HepG2 (cell line): ENCODE measurements around the gene SH3YL1. TPM values are rescaled to one million over a fixed set of nuclear protein-coding genes. Genes with fewer than 3 reads are reported as not detected.

ENCODE experiments used
- ATAC-seq: fragments of 200-7000 bp; cut with Tn5 transposase; 3 replicates; pipeline ENCODE4 v1.9.1; 2020; ENCODE audit warnings: mild to moderate bottlenecking, moderate library complexity
- BruUV-seq: library from RNA; stranded (reverse); fragments of 400-500 nt; replicated peaks from 2 replicates; lab custom pipeline; 2021; lab: Mats Ljungman, UMichigan
- CTCF ChIA-PET: fragments of 300-600 bp; formaldehyde crosslinking; extraction: SDS; loops from one replicate; lab custom pipeline; 2021; ENCODE audit warnings: low total read pairs, inconsistent platforms, low intra/inter-chr PET ratio; lab: Yijun Ruan, JAX
- POLR2A ChIA-PET: fragments of 350-600 bp; sonication (Branson Sonifier 250); formaldehyde crosslinking; loops from one replicate; lab custom pipeline; 2020; ENCODE audit warnings: antibody characterized with exemption, inconsistent platforms; lab: Yijun Ruan, JAX
- DNase-seq: peaks from one replicate; pipeline ENCODE4 v3.0.0-alpha.2; 2015; ENCODE audit warnings: low spot score
- FAIRE-seq: peaks from 3 replicates; lab custom pipeline; 2011; peaks lifted over from hg19 to GRCh38; lab: Jason Lieb, UNC
- H2AFZ ChIP-seq: one replicate; pipeline ENCODE4 v1.6.1; 2011; ENCODE audit warnings: low read length, inconsistent platforms
- H3K27ac ChIP-seq: fragments of 300-600 bp; 3 replicates; pipeline ENCODE4 v1.8.0; 2011; ENCODE audit warnings: mixed run types, mild to moderate bottlenecking, mixed read lengths, low read length, inconsistent platforms; ENCODE audit not compliant: insufficient read depth; ENCODE audit errors: extremely low read length
- H3K27me3 ChIP-seq, 2 experiments: fragments of 200-600 bp in 1 of 2; 2 replicates in 1 of 2; 3 replicates in 1 of 2; pipeline versions ENCODE4 v1.6.0 to v1.8.0; 2011; ENCODE audit warnings: low read length in 2 of 2, mild to moderate bottlenecking in 2 of 2, moderate library complexity in 2 of 2, inconsistent platforms in 1 of 2; ENCODE audit not compliant: insufficient read depth in 2 of 2, control insufficient read depth in 1 of 2
- H3K36me3 ChIP-seq, 2 experiments: fragments of 200-600 bp in 1 of 2; replicated peaks in 1 of 2; 2 replicates in 1 of 2; 3 replicates in 1 of 2; pipeline versions ENCODE4 v1.5.1 to v1.8.0; 2011; ENCODE audit warnings: low read length in 2 of 2, inconsistent platforms in 1 of 2; ENCODE audit not compliant: insufficient read depth in 2 of 2, control insufficient read depth in 1 of 2
- H3K4me1 ChIP-seq: 2 replicates; pipeline ENCODE4 v1.5.1; 2012; ENCODE audit warnings: low read length, inconsistent platforms; ENCODE audit not compliant: insufficient read depth
- H3K4me2 ChIP-seq: 2 replicates; pipeline ENCODE4 v1.6.0; 2011; ENCODE audit warnings: low read depth, low read length, inconsistent platforms
- H3K4me3 ChIP-seq, 3 experiments: fragments of 200-600 bp in 1 of 3; sonication (generic), shearing (Covaris generic) in 1 of 3; replicated peaks in 1 of 3; 2 replicates each; pipeline ENCODE4 v1.5.1; 2011 to 2016; ENCODE audit warnings: low read length in 3 of 3, inconsistent platforms in 2 of 3, low read depth in 2 of 3, mild to moderate bottlenecking in 2 of 3, control low read depth in 1 of 3, mixed read lengths in 1 of 3; ENCODE audit not compliant: insufficient read depth in 1 of 3
- H3K79me2 ChIP-seq: one replicate; pipeline ENCODE4 v1.6.1; 2011; ENCODE audit warnings: low read length, inconsistent platforms; ENCODE audit not compliant: insufficient read depth
- H3K9ac ChIP-seq: 2 replicates; pipeline ENCODE4 v1.6.0; 2011; ENCODE audit warnings: mild to moderate bottlenecking, low read depth, low read length, inconsistent platforms; ENCODE audit not compliant: insufficient read depth
- H3K9me3 ChIP-seq: 2 replicates; pipeline ENCODE4 v1.5.1; 2012; ENCODE audit warnings: mild to moderate bottlenecking, low read length
- H4K20me1 ChIP-seq: 2 replicates; pipeline ENCODE4 v1.6.0; 2011; ENCODE audit warnings: inconsistent platforms, mild to moderate bottlenecking, low read length, moderate library complexity; ENCODE audit not compliant: insufficient read depth
- AFF4 ChIP-seq: sonication (generic); formaldehyde crosslinking; IDR thresholded peaks from 2 replicates; pipeline ENCODE4 v1.4.0; 2020; ENCODE audit warnings: missing genetic modification reagents
- CEBPB ChIP-seq: IDR thresholded peaks from 2 replicates; pipeline ENCODE4 v1.6.1; 2011; ENCODE audit warnings: low read depth, low read length, improper control_type of control experiment, borderline replicate concordance
- CEBPG ChIP-seq: IDR thresholded peaks from 2 replicates; pipeline ENCODE4 v1.6.1; 2016
- DMAP1 ChIP-seq: IDR thresholded peaks from 2 replicates; pipeline ENCODE4 v1.6.1; 2016
- ELF3 ChIP-seq: IDR thresholded peaks from 2 replicates; pipeline ENCODE4 v1.6.1; 2016; ENCODE audit warnings: missing genetic modification reagents, missing compliant biosample characterization
- FOXO1 ChIP-seq: sonication (generic); formaldehyde crosslinking; IDR thresholded peaks from 2 replicates; pipeline ENCODE4 v1.4.0; 2020; ENCODE audit warnings: missing genetic modification reagents
- MAFF ChIP-seq: IDR thresholded peaks from 2 replicates; pipeline ENCODE4 v1.6.1; 2011; ENCODE audit warnings: low read depth, low read length, improper control_type of control experiment
- MAFK ChIP-seq, 2 experiments: IDR thresholded peaks in 1 of 2; conservative IDR thresholded peaks in 1 of 2; 2 replicates each; pipeline ENCODE4 v1.6.1; 2011; ENCODE audit warnings: improper control_type of control experiment in 2 of 2, low read length in 2 of 2
- NFKB2 ChIP-seq: sonication (generic); formaldehyde crosslinking; IDR thresholded peaks from 2 replicates; pipeline ENCODE4 v1.4.0; 2020; ENCODE audit warnings: missing genetic modification reagents, borderline replicate concordance
- PRDM10 ChIP-seq: sonication (generic); formaldehyde crosslinking; IDR thresholded peaks from 2 replicates; pipeline ENCODE4 v1.4.0; 2020; ENCODE audit warnings: low read depth, missing genetic modification reagents
- RBFOX2 ChIP-seq: fragments of 200-400 bp; formaldehyde crosslinking; IDR thresholded peaks from 2 replicates; pipeline ENCODE4 v1.6.1; 2017; ENCODE audit warnings: low read depth, mild to moderate bottlenecking, low read length
- SALL1 ChIP-seq: sonication (generic); formaldehyde crosslinking; IDR thresholded peaks from 2 replicates; pipeline ENCODE4 v1.8.0; 2022; ENCODE audit warnings: mild to moderate bottlenecking, missing genetic modification reagents
- TRIM24 ChIP-seq: sonication (generic); formaldehyde crosslinking; IDR thresholded peaks from 2 replicates; pipeline ENCODE4 v1.8.0; 2022; ENCODE audit warnings: mild to moderate bottlenecking, missing genetic modification reagents
- ZFP36L2 ChIP-seq: sonication (generic); formaldehyde crosslinking; IDR thresholded peaks from 2 replicates; pipeline ENCODE4 v1.4.0; 2020; ENCODE audit warnings: missing genetic modification reagents
- WGBS: methylation state at CpG from one replicate; pipeline ENCODE4 v1.1.6; 2017; ENCODE audit warnings: low lambda C conversion rate; 5-methylcytosine and 5-hydroxymethylcytosine counted together
- in situ Hi-C: cut with HindIII; loops from 2 replicates; pipeline ENCODE4 v1.10.0; 2017; ENCODE audit warnings: low pct_unique_long_range_greater_than_20kb; ENCODE audit not compliant: extremely low pct_ligation_motif_present
- intact Hi-C: fragments of 100-400 bp; cut with micrococcal nuclease; formaldehyde crosslinking; loops from one replicate; pipeline ENCODE4 v1.10.0; 2022; ENCODE audit not compliant: unreplicated experiment
- polyA plus RNA-seq, 8 experiments: library from polyadenylated mRNA; depleted of rRNA in 3 of 8; stranded (reverse) in 7 of 8; unstranded in 1 of 8; fragments of >200 nt; fragmentation: Illumina TruSeq in 4 of 8; extraction: Trizol in 4 of 8; gene quantifications; 2 replicates each; pipeline versions ENCODE4 v1.2.1 to v1.2.3, GENCODE V29; 2011 to 2016; ENCODE audit warnings: low read depth in 4 of 8, missing spikeins in 1 of 8, mixed read lengths in 1 of 8; ENCODE audit not compliant: insufficient read depth in 1 of 8
- total RNA-seq, 5 experiments: library from RNA; depleted of rRNA; stranded (reverse); fragments of >200 nt; fragmentation: Illumina TruSeq; extraction: Trizol; gene quantifications; 2 replicates each; pipeline ENCODE4 v1.2.3, GENCODE V29; 2016; ENCODE audit warnings: low read depth in 1 of 5

The SH3YL1 gene
- total and polyA plus RNA-seq, 2 of the 13 experiments (the other 11 are each of a cell fraction or from before 2014, with no cell fraction given), result 13.0 to 48.2 TPM

DNA sequence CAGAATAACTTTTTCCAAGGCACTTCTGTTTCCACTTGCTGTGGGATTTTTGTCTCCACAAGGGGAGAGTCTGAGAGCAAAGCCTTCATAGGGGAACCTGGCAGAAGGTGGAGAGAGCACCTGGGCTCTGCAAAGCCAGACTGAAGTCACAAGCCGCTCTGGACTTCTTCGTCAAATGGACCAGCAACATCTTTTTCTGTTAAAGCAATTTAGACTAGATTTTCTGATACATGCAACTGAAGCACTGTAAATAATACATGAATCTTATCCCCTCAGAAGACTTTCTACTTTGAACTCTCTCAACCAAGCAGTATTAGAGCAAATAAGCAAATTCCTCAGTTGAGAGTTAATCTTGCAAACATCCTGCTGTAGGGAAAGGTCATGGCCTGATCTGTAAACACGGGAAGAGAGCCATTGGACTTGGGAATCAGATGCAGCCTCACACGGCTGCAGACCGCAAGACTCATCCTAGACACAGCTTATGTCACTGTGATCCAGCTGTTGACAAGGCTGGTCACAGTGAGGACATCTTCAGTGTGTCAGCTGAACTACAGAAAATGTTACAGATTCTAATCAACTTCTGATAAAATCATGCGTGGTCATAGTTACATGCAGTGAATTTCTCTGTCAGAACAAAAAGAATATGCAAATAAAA lies 3.2 kb downstream of the SH3YL1 start (continued):
- TF ChIP-seq SALL1 (CRISPR knock-in tag) (peak; percentile 100), ELF3 (CRISPR knock-in tag) (peak; percentile 99), FOXO1 (CRISPR knock-in tag) (peak; percentile 100), AFF4 (CRISPR knock-in tag) (peak; percentile 96), TRIM24 (peak; percentile 71; the same call in 1 of the 2 replicates), NFKB2 (CRISPR knock-in tag) (no peak; the same call in 1 of the 2 replicates), ZFP36L2 (CRISPR knock-in tag) (peak; percentile 76; the same call in 1 of the 2 replicates)

DNA sequence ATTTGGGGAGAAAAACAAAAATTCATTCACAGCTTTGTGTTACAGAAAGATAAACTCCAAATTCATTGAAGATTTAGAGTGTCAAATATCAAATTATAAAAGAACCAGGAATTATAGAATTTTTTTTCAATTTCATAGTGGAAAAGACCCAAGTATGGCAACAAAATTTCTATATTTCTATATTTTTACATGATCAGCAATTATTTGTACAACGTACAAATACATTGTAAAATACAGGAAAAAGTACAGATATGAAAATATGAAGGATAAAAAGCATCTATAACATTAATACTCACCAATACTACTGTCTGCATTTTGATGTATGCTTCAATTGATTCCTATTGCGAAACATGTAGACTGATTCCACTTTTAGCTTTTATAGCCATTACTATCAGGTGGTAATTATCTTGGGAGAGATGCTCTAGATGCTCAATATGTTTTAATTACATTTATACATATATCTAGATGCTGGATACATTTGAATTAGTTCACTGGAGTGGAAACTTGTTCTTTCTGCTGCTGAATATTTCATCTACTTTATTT lies 4.0 kb downstream of the SH3YL1 start:
- CTCF ChIA-PET, result interaction anchor here (0.7 to 1.2 kb wide), 2 partner anchors 13 to 84 kb away, joined by 4 read pairs; no protein-coding TSS in a partner anchor
- H3K27ac ChIP-seq, result peak overlapping the region; percentile 86
- in situ Hi-C loops, result no loop called here

More for the DNA sequence above, 4.0 kb downstream of the SH3YL1 start:
- no TSS peak for BruUV-seq
- H4K20me1 ChIP-seq, result no peaks in the 10 kb centered on the region
- H3K4me3 ChIP-seq, result peak overlapping the region; percentile 23 to 54 (median 38); a peak in 5 of 6 replicates
- H3K4me1 ChIP-seq, result peaks cover 69% of the 10 kb centered on the region
- peak overlapping the region; percentile 57 for H3K9ac ChIP-seq
- H3K79me2 ChIP-seq, result peaks cover 6% of the 10 kb centered on the region
- 93% methylated on average over 2 of the region's 2 CpGs for WGBS
- no peaks in the 10 kb centered on the region for H3K36me3 ChIP-seq
- H3K27me3 ChIP-seq, result peaks cover 0 to under 1% of the 10 kb centered on the region in 2 experiments; a peak in 1 of 5 replicates
- ATAC-seq, result no peak
- POLR2A ChIA-PET, result interaction anchor here (3.1 to 11.0 kb wide), 3 partner anchors 9 to 83 kb away, joined by 15 to 156 read pairs (median 32); no protein-coding TSS in a partner anchor
- TF ChIP-seq MAFK (conservative IDR thresholded peaks at IDR 0.05 in 1 of 2, IDR thresholded peaks at IDR 0.05 in 1 of 2; ENCODE audit: low read length in 2 of 2) (peak; percentile 80 to 88), RBFOX2 (0 out of 2 replicates have a peak, but pooled peaks have one; percentile 36), MAFF (peak; percentile 73; the same call in 1 of the 2 replicates), CEBPG (CRISPR knock-in tag) (peak; percentile 83), CEBPB (peak; percentile 93), DMAP1 (CRISPR knock-in tag) (no peak), PRDM10 (CRISPR knock-in tag) (no peak)
- peaks cover 5% of the 10 kb centered on the region; the same call in 1 of the 2 replicates for H3K9me3 ChIP-seq
- FAIRE-seq, result no peak
- no peak for DNase-seq
- H2AFZ ChIP-seq, result no peak overlapping the region
- peak overlapping the region; percentile 98 for H3K4me2 ChIP-seq
- intact Hi-C loops, result loop anchor here (1.0 kb wide), 2 partner anchors 11 to 84 kb away; no protein-coding TSS in a partner anchor
